HG03439 (cell line): ENCODE results near the gene RAP1GAP2.

Experiments
- ATAC-seq: cut with Tn5 transposase; IDR thresholded peaks from one replicate; pipeline ENCODE4 v1.9.1; 2021; ENCODE audit warnings: mild to moderate bottlenecking, moderate library complexity; ENCODE audit not compliant: unreplicated experiment

RAP1GAP2 gene

GRCh38 chr17:2939714-2940351 is 143.6 kb downstream of the RAP1GAP2 start:
- no peak for ATAC-seq

GRCh38 chr17:2940352-2940751 is 144.1 kb downstream of the RAP1GAP2 start:
- ATAC-seq: no peak

GRCh38 chr17:2943981-2944380 is 147.7 kb downstream of the RAP1GAP2 start:
- no peak for ATAC-seq

GRCh38 chr17:2945299-2945698 is 149.1 kb downstream of the RAP1GAP2 start:
- ATAC-seq: no peak

- ATAC-seq: no peak
Observed at GRCh38 chr17:2946144-2946543, 149.9 kb downstream of the RAP1GAP2 start.

- no peak for ATAC-seq
Observed at GRCh38 chr17:2947588-2947950, 151.3 kb downstream of the RAP1GAP2 start.

- ATAC-seq: no peak
Observed at GRCh38 chr17:2947996-2948550, 151.8 kb downstream of the RAP1GAP2 start.

- no peak for ATAC-seq
Observed at GRCh38 chr17:2948721-2949468, 152.7 kb downstream of the RAP1GAP2 start.

- ATAC-seq: no peak
Observed at GRCh38 chr17:2949469-2950044, 153.3 kb downstream of the RAP1GAP2 start.

GRCh38 chr17:2950846-2951245 is 154.6 kb downstream of the RAP1GAP2 start:
- no peak for ATAC-seq

- no peak for ATAC-seq
Observed at GRCh38 chr17:2952174-2952845, 156.1 kb downstream of the RAP1GAP2 start.

GRCh38 chr17:2954898-2955445 is 158.7 kb downstream of the RAP1GAP2 start:
- no peak for ATAC-seq

GRCh38 chr17:2955931-2956582 is 159.8 kb downstream of the RAP1GAP2 start:
- ATAC-seq: no peak

- ATAC-seq: no peak
Observed at GRCh38 chr17:2957631-2958286, 161.5 kb downstream of the RAP1GAP2 start.

GRCh38 chr17:2958706-2959222 is 162.5 kb downstream of the RAP1GAP2 start:
- ATAC-seq: no peak

- no peak for ATAC-seq
Observed at GRCh38 chr17:2959371-2960130, 163.3 kb downstream of the RAP1GAP2 start.

GRCh38 chr17:2961446-2961845 is 165.2 kb downstream of the RAP1GAP2 start:
- ATAC-seq: no peak

- ATAC-seq: no peak
Observed at GRCh38 chr17:2962236-2962635, 166.0 kb downstream of the RAP1GAP2 start.

GRCh38 chr17:2962729-2963128 is 166.5 kb downstream of the RAP1GAP2 start:
- no peak for ATAC-seq
